Activated CD4-positive, CD25-positive, alpha-beta regulatory T cell (primary cell): ENCODE data around the gene TMEM108.

Experiments
- DNase-seq, 4 experiments: peaks; one replicate each; lab custom pipeline; 2025; lab: John Stamatoyannopoulos, UW

TMEM108 gene

DNA sequence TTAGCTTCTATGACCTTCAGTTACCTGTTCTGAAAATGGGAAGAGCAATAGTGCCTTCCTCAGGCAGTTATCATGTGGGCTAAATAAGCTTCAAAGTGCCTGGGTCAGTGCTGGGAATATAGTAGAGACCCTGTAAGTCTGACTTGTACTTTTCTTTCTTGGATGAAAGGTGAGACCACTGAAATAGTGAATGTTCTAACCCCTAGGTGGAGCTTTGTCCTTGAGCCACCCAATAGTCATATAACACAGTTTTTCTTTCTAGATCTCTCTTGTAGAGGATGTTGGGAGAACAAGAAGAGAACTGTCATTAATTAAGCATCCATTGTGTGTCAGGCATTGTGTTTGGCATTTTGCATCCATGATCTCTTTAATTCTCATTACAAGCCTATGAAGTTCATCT, 348.7 kb downstream of the TMEM108 start:
- DNase-seq: no peak

DNA sequence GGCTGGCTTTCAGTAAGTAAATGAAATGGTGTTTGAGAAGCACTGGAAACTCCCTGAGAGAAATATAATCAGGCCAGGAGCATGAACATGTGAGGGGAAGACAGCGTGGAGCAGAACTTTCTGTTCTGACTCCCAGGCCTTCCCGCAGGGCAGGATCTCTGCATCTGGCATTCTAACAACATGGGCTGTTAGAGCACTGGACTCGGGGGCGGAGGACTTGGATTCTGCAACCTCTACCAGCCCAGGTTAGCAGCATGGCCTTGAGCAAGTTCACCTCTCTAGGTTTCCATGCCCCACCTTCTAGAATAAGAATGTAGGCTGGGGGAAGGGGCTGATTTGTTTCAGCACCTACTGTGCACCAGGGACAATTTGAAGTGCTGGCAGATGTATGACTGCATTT, 349.1 kb downstream of the TMEM108 start:
- no peak for DNase-seq

DNA sequence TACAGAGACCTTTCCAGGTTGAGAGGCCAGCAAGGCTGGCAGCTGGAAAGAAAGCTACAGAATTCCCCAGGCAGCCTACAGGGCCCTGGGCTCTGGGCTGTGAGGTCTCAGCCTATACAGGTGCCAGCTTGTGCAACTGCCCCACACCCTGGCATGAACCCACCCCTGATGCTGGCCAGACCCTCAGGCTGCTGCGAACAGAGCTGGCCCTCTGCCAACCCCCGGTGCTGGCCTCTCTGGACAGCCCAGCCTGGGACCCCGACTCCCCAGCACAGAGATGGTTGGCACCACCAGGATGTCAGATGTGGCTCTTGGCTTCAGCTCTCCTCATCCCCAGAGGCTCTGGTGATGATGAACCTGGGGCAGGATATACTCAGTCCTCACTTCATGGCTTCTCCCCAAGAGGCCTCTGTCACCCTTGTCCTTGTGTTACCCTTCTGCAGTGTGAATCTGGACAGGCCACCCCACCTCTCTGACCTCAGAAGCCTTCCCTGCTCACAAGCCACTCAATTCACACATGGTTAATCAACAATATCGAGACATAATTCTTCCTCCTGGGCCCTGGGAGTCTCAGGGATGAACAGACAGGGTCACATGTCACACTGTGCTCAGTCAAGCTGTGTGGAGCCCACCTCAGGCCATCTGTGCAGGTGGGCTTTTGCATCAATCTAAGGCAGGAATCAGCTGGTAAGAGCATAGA, 350.7 kb downstream of the TMEM108 start:
- DNase-seq: no peak

DNA sequence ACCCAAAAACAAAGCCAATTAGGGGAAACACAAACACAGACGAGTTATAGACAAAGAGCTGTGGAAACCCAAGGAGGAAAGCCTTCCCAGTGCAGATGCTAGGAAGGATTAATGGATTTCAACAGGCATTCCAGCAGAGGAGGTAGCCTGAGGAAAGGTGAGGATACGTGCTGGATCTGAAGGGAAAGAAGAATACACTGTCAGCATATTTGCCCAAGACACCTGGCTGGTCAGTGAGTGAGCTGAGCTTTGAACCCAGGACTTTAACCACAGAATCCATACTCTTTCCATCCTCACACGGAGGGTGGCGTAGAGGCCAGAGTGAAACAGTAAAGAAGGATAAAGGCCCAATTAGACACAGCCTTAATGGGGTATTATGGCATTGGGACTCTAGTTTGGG, 352.5 kb downstream of the TMEM108 start:
- no peak for DNase-seq

DNA sequence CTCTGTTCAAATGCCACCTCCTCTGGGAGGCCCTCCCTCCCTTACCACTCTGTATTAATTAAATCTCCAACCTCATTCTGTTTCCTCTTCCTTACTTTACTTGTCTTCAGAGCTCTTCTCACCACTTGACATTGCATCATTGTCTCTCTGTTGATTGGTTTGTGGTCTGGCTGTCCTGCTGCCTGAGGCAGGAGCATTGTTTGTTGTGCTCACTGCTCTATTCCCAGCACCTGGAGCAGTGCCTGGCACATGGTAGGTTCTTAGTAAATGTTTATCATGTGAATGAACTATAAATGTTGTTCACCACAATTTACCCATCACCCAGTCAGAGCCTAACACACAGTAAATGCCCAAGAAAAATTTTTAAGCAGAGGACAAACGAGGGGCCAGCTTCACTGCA, 355.0 kb downstream of the TMEM108 start:
- no peak for DNase-seq

DNA sequence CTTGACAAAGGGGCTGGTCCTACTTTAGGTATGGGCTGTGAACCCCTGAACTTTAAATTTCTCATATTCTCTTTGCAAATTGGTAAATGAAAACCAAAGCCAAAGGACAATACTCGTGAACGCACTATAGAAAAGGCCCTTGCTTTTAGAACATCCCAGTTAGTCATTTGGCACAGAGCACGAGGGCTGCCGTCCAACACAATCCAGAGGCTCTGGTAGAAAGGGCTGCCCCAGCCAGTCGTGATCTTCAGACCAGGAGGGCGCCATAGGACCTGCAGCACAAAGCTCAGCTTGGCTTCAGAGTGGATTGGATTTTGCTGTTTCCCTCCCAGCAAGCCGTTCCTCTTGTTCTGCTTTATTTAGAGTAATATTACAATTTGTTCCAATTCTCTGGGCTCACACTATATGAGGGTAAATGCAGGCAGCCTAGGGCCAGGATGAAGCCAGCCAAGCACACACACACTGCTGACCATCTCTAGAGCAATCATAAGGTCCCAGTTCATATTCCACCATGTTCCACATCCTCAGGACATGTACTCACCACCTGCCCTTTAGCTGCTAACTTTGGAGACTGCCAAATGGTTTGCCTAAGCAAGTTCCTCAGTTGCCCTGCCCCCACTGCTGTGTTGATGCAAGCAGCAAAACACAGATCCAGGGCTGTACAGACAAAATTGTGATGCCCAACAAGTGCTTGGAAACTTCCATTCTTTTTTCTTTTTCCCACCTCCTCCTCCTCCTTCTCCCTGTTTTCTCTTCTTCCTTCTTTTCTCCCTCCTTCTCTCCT, 355.7 kb downstream of the TMEM108 start:
- no peak for DNase-seq

DNA sequence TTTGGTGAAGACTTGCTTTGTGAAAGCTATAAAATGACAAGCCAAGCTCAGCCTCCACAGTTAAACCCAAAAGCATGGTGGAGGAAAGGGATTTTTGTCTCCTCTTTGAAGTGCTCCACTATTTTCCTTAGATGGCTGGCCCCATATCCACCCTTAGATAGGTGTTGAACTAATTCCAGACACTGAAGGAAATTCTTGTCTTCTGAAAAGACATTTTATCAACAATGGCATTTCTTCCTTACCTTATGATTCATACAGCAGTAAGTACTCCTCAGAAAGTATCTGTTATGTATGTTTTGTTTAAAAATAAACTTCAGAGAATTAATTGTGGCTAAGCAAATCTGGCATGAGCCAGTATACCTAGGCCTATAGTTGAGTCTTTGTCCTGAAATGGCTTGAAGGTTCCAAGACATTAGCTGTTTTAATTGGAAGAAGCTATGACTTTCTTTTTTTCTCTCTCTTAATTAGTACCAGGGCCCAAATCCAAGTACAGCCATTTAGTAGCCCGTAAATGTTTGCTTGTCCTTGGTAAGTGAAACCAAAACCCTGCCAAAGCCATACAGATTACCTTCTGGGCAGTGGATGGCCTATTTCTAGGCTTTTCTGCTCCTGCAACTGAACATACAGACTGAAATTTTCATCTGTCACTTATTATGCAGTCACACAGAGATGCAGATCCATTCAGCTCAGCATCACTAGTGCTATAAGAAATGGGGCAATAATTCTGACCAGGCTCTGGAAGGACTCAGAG, 356.5 kb downstream of the TMEM108 start:
- DNase-seq: no peak

DNA sequence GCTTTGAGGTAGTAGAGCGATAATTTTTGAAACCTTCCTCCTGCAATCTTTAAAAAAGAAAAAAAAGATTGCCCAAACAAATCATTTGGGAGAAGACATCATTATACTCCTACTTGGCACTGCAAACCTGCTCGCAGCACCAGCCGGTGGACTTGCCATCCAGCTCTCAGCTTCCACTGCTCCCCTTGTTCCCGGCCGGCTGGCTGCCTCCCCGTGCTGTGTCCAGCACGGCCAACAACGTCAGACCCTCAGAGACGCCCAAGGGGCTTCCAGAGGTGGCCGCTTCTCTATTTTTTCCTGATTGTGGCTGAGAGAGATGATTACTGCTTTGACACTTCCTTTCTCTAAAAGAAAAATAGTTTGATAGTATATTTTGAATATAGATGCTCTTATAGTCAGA, 358.7 kb downstream of the TMEM108 start:
- no peak for DNase-seq

DNA sequence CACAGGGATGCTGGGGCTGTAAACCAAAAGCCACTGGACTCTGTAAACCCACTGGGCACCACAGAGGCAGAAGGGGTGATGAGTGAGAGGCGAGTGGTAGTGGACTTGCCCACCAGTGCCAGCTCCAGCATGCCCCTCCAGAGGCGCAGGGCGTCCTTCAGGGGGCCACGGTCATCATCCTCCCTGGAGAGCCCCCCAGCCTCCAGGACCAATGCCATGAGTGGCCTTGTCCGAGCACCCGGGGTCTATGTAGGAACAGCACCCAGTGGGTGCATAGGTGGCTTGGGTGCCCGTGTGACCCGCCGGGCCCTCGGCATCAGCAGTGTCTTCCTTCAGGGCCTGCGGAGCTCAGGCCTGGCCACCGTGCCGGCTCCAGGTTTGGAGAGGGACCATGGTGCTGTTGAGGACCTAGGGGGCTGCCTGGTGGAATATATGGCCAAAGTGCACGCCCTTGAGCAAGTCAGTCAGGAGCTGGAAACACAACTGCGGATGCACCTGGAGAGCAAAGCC, 361.9 kb downstream of the TMEM108 start, which contains the start of gene BFSP2:
BFSP2 (plus strand) TSS at position 51 of the 510 bp plus-strand sequence; CDS start at position 79, 28 bp downstream.
- DNase-seq: no peak

DNA sequence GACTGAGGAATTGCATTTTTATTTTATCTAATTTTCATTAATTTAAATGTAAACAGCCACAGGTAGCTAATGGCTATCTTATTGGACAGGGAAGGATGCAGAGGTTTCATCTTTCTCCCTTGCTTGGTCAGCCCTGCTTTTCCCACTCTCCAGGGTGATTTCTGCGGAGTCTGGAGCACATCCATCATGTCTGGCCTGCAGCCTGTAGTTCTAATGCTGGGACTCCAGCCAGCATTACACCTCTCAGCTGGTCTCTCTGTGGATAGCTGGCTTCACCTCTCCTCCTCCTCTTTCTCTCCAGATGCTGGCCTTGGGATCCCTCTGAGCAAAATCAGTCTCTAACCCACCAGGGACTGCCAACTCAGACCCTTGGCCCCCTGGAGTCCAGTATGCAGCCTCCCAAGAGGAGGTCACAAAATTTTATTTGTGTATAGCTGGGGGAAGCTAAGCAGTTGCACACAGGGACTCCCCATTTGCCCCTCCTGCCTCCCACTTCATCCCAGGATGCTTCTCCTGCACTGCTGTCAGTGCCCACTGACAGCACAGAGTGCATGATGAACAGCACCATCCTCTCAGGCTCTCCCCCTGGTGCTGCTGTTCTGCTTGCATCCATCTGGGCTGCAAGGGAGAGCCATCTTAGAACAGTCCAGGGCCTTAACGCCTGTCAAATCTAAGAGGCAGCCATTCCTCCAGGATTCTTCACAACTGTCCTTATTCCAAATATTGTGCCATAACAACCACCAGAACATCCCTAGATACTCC, 363.4 kb downstream of the TMEM108 start:
- DNase-seq: no peak

DNA sequence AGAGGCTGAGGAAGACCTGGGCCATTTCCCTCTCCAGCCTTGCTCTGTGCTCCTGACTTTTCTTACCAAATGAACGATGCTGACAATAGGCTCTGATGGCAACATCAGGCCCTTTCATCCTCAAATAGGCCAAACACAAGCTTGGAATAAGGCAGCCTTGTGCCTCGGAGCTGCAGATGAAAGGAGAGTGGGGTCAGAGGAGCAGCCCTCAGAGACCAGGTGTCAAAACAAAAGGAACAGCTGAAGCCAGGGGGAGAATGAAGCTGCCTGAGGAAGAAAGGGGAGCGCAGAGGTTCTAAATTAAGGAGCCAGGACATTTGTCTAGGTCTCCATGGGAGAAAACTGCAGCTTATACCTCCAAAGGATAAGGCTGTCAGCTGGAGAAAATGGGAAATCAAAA, 366.7 kb downstream of the TMEM108 start:
- no peak for DNase-seq

DNA sequence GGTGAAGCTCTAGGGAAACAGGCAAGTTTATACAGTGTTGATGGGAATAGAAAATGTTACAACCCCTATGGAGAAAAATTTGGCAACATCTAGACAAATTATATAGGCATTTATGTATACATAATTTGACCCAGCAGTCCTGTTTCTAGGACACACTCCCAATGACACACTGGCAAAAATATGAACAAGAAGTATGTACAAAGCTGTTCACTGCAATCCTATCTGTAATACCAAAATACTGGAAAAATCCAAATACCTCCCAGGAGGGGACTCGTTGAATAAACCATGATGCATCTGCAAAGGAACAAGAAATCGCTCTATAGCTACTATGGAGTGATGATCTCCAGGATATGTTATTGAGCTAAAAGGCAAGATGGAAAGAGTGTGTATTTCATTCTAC, 370.2 kb downstream of the TMEM108 start:
- no peak for DNase-seq

DNA sequence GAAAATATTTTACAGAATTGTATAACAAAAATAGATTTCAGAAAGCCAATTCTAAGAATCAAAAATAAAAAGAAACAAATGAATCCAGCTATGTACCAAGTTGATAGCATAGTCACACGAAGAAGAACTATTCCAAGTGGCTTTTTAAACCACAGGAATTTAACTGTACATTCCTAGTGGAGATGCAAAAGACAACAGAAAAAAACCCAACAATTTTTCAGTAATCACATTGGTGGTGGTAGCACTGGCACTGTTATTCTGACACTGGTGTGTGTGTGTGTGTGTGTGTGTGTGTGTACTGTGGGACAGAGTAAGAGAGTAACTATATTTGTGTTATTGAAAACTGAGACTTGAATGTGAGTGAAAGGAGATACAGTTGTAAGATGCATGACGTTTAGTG, 370.8 kb downstream of the TMEM108 start:
- DNase-seq: no peak

DNA sequence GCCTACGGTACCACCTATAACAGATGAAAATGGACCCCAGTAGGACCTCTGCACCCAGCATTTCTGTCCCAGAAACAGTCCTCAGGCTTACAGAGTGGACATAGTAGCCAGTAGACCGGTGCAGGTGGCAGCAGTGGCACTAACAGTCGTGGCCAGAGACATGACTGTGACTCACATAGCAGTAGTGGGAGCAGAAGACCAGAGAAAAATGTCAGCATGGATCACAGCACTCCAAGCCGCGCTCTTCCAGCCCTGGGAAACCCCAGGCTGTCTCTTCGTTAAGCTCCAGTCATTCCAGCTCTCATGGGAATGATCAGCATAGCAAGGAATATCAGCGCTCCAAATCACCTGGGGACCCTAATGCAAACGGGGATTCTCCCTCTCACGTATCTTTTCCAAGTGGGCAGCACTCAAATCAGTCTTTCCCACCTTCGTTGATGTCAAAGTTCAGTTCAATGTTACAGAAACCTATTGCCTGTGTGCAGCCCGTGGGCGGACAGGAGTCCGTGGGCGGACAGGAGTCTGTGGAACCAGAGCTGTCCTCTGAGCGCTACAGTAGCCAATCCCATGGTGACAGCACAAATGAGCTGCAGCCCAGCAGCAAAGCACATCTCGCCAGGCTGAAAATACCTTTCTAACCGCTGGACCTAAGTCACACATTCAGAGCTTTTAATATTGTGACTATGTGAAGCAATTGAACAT, 372.2 kb downstream of the TMEM108 start:
- no peak for DNase-seq

DNA sequence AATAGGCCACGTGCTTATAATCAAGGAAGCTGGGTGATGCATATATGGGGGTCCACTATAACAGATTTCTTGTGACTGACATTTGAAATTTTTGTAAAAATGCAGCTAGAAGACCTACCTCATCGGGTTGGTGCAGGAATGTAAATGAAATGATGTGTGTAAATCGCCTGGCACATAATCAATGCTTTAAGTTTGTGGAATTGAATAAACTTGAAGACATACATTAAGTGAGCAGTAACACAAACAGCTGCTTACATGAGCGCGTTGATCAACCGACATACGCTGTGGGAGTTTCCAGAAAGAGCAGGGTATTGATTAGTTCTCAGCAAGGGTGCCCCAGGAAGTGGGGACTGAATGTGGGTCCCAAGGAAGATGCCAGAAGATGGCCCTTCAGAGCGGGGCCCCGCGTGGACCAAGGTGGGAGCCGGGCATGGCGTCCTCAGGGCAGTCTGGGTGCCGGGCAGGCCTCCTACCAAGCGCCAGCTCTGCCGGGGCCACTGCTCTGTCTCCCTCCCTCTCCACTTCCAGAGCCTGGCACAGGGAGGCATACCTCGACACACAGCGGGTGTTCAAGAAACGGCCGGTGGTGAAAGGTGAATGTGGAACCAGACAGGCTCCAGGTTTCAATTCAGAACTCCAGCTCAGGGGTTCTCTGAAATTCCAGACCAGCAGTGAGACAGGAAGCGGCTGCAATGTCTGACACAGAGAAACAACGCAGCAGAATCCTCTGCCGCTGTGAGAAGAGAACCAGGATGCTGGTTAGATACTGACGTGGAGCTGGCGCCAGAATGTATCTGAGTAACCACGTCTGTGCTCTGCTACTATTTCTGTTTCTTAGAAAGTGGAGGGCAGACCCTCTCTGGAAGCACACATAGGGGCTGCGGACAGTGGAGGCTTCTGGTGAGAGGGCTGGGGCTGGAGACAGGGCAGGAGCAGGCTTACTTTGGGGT, 374.3 kb downstream of the TMEM108 start:
- DNase-seq: no peak

DNA sequence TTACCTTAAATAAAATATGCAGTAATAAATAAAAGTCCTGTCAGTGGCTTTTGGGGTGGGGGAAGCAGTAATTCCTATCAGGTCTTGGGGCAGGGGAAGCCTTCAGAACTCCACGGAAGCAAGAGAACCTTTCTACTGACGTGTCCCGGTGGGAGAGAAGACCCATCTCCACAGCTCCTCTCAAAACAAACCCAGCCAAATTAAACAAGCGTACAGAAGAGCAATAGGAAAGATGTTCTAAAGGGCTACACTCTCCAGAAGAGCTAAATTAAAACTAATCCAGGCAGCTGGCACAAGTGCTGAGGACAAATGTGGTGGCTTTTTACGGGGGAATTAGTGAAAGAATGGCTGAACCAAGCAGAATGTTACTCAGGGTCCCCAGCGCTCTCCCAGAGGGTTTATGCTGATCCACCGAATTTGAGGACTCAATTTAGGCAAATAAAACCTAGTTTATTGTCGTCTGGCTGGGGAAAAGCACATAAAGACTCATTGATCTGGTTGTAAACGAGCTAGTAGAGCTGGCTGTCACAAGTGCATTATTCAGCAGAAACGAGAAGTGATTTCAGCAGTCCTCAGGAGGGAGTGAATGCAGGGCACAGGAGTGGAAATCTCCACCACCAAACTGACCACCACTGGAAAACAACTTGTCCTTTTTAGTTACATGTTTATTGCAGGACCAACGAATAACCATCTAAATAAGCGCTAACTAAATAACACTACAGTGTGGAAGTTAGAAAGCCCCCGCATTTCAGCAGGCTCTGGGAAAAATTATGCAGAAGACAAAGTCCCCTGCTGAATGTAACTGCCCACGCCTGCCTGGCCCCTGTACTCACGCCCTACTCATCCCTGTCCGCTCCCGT, 375.2 kb downstream of the TMEM108 start:
- no peak for DNase-seq

DNA sequence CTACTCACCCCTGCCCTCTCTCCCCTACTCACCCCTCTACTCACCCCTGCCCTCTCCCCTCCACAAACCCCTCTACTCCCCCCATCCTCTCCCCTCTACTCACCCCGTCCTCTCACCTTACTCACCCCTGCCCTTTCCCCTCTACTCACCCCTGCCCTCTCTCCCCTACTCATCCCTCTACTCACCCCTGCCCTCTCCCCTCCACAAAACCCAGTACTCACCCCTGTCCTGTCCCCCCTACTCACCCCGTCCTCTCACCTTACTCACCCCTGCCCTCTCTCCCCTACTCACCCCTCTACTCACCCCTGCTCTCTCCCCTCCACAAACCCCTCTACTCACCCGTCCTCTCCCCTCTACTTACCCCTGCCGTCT, 375.8 kb downstream of the TMEM108 start:
- DNase-seq: no peak

DNA sequence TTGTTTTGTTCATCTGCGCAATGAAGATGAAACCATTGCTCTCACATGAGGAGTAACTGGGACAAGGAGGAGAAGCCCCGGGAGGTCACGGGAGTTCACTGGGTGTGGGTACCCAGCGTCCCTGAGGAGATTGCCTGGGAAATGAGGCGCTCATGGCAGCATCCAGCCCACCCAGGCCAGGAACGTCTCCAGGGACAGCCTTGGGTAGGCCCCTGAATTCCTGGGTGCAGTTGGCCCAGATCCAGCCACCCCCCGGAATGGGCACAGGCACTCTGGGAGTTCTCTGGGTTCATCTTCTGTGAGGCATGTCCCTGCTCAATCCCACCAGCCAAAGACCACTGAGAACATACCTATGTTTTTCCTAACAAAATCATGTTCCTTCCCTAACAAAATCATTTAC, 380.2 kb downstream of the TMEM108 start:
- no peak for DNase-seq
